MM.1S (cell line): ENCODE results near the gene C1orf50.

ENCODE experiments used
- DNase-seq: peaks from one replicate; pipeline ENCODE4 v3.0.0-alpha.2; 2015
- H2AFZ ChIP-seq: fragments of 300-600 bp; sonication (generic); 2 replicates; pipeline ENCODE4 v1.6.0; 2016; ENCODE audit warnings: antibody characterized with exemption, low read length
- H3F3A ChIP-seq: fragments of 300-600 bp; sonication (generic); 2 replicates; pipeline ENCODE4 v1.6.1; 2016; ENCODE audit warnings: mild to moderate bottlenecking, antibody characterized with exemption, low read length, moderate library complexity, mixed read lengths; ENCODE audit not compliant: insufficient read depth
- H3K27ac ChIP-seq: fragments of 300-600 bp; sonication (generic); 2 replicates; pipeline ENCODE4 v1.5.1; 2016; ENCODE audit warnings: mild to moderate bottlenecking, low read length
- H3K27me3 ChIP-seq: fragments of 300-600 bp; sonication (generic); replicated peaks from 2 replicates; pipeline ENCODE4 v1.6.0; 2016; ENCODE audit warnings: low read length; ENCODE audit not compliant: insufficient read depth
- H3K36me3 ChIP-seq: fragments of 300-600 bp; sonication (generic); replicated peaks from 2 replicates; pipeline ENCODE4 v1.6.1; 2016; ENCODE audit warnings: mild to moderate bottlenecking, low read length, mixed read lengths; ENCODE audit not compliant: insufficient read depth
- H3K4me1 ChIP-seq: fragments of 300-600 bp; sonication (generic); 2 replicates; pipeline ENCODE4 v1.6.1; 2016; ENCODE audit warnings: low read length, mixed read lengths
- H3K4me2 ChIP-seq: fragments of 300-600 bp; sonication (generic); 2 replicates; pipeline ENCODE4 v1.6.0; 2016; ENCODE audit warnings: low read depth, low read length
- H3K4me3 ChIP-seq: fragments of 300-600 bp; sonication (generic); 2 replicates; pipeline ENCODE4 v1.5.1; 2016; ENCODE audit warnings: low read length, mixed read lengths
- H3K79me2 ChIP-seq: fragments of 300-600 bp; sonication (generic); 2 replicates; pipeline ENCODE4 v1.6.1; 2016; ENCODE audit warnings: mixed run types, low read length, mixed read lengths
- H3K9ac ChIP-seq: fragments of 300-600 bp; sonication (generic); 2 replicates; pipeline ENCODE4 v1.6.1; 2016; ENCODE audit warnings: low read length, mixed read lengths
- H3K9me2 ChIP-seq: fragments of 300-600 bp; sonication (generic); replicated peaks from 2 replicates; pipeline ENCODE4 v1.6.1; 2016; ENCODE audit warnings: mild to moderate bottlenecking, low read length, mixed read lengths; ENCODE audit not compliant: insufficient read depth
- H3K9me3 ChIP-seq: fragments of 300-600 bp; sonication (generic); replicated peaks from 2 replicates; pipeline ENCODE4 v1.6.1; 2016; ENCODE audit warnings: mild to moderate bottlenecking, low read length, mixed read lengths; ENCODE audit not compliant: insufficient read depth
- H4K20me1 ChIP-seq: fragments of 300-600 bp; sonication (generic); 2 replicates; pipeline ENCODE4 v1.6.1; 2016; ENCODE audit warnings: mild to moderate bottlenecking, low read length, moderate library complexity, mixed read lengths; ENCODE audit not compliant: insufficient read depth
- EZH2 ChIP-seq: fragments of 300-600 bp; sonication (generic); optimal IDR thresholded peaks from 2 replicates; pipeline ENCODE3; 2017; ENCODE audit warnings: low read depth, mild to moderate bottlenecking, antibody characterized with exemption, low read length, mixed read lengths
- EZH2phosphoT487 ChIP-seq: fragments of 300-600 bp; sonication (generic); IDR thresholded peaks from 2 replicates; pipeline ENCODE4 v1.6.1; 2018; ENCODE audit warnings: antibody characterized with exemption, low read length
- TF ChIP-seq, protein P1 (sequence below): fragments of 300-600 bp; sonication (generic); IDR thresholded peaks from 2 replicates; pipeline ENCODE4 v1.5.1; 2016; ENCODE audit warnings: antibody characterized with exemption, low read length, mixed read lengths

The C1orf50 gene

DNA sequence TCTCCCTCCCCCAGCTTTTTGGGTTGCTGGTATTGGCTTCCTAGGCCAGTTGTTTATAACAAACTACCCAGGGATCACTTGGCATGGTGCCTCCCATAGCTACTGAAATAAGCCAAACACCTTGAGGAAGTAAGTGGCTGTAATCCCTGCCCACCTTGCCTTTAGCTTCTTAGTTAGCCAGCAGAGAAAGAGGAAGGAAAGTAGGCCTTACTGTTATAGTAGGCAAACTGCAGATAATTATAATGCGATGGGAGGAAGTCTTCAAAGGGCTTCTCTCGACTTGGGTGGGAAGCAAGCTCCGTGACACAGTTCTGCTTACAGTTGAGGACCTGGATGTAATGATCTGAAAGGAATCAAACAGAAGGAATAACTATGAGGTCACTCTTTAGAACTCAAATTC, 8.4 kb upstream of the C1orf50 start:
- H3K4me1 ChIP-seq = no peaks in the 10 kb centered on the region
- H3K27ac ChIP-seq = no peak overlapping the region
- no peaks in the 10 kb centered on the region for H4K20me1 ChIP-seq
- no peak overlapping the region for H3K9ac ChIP-seq
- no peak overlapping the region for H2AFZ ChIP-seq
- H3K79me2 ChIP-seq = no peaks in the 10 kb centered on the region
- no peaks in the 10 kb centered on the region for H3K36me3 ChIP-seq
- no peaks in the 10 kb centered on the region for H3K9me2 ChIP-seq
- no peak overlapping the region for H3K4me2 ChIP-seq
- no peaks in the 10 kb centered on the region for H3K27me3 ChIP-seq
- DNase-seq = no peak
- no peak overlapping the region for H3K4me3 ChIP-seq
- H3K9me3 ChIP-seq = no peaks in the 10 kb centered on the region
- no peak for TF ChIP-seq EZH2
- no peaks in the 10 kb centered on the region for H3F3A ChIP-seq

DNA sequence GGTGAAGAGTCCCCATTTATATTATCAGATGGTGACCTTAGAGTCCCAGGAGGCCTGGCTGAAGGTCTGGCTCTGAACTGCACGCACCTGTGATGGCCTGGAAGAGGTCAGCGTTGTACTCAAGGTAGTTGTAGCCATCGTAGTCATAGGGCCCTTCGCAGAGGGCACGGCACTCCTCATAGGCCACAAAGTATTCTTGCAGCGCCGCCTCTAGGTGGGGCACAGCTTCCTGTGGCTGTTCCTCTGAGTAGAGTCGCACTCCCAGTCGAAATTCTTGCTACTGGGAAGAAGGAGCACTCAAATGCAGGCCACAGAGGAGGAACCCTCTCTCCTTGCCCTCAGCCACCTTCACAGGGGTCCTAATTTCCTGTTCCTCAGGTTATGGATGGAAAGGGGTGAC, 7.9 kb upstream of the C1orf50 start:
- Histone ChIP-seq H3K79me2 (no peaks in the 10 kb centered on the region), H3K27ac (no peak overlapping the region), H3K9me3 (no peaks in the 10 kb centered on the region), H3K4me3 (no peak overlapping the region), H3K4me1 (no peaks in the 10 kb centered on the region), H3K9ac (no peak overlapping the region), H4K20me1 (no peaks in the 10 kb centered on the region), H3K4me2 (no peak overlapping the region), H2AFZ (no peak overlapping the region), H3K27me3 (no peaks in the 10 kb centered on the region), H3F3A (no peaks in the 10 kb centered on the region), H3K9me2 (no peaks in the 10 kb centered on the region), H3K36me3 (no peaks in the 10 kb centered on the region)
- no peak for DNase-seq
- TF ChIP-seq EZH2 (no peak), EZH2phosphoT487 (no peak)
- TF ChIP-seq, protein P1, sequence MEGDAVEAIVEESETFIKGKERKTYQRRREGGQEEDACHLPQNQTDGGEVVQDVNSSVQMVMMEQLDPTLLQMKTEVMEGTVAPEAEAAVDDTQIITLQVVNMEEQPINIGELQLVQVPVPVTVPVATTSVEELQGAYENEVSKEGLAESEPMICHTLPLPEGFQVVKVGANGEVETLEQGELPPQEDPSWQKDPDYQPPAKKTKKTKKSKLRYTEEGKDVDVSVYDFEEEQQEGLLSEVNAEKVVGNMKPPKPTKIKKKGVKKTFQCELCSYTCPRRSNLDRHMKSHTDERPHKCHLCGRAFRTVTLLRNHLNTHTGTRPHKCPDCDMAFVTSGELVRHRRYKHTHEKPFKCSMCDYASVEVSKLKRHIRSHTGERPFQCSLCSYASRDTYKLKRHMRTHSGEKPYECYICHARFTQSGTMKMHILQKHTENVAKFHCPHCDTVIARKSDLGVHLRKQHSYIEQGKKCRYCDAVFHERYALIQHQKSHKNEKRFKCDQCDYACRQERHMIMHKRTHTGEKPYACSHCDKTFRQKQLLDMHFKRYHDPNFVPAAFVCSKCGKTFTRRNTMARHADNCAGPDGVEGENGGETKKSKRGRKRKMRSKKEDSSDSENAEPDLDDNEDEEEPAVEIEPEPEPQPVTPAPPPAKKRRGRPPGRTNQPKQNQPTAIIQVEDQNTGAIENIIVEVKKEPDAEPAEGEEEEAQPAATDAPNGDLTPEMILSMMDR = no peak

DNA sequence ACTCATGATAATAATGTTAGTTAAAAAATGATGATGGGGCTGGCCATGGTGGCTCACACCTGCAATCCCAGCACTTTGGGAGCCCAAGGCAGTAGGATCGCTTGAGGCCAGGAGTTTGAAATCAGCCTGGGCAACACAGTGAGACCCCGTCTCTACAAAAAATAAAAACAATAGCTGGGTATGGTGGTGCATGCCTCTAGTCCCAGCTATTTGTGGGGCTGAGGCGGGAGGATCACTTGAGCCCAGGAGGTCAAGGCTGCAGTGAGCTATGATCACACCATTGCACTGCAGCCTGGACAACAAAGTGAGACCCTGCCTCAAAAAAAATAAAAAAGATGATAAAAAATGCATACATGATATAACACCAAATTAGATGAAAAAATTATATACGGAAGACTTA, 5.5 kb upstream of the C1orf50 start:
- Histone ChIP-seq H4K20me1 (no peaks in the 10 kb centered on the region), H3K4me1 (peaks cover 7% of the 10 kb centered on the region)
- TF ChIP-seq, protein P1 = no peak
- no peak for TF ChIP-seq EZH2phosphoT487
- TF ChIP-seq EZH2 = no peak

DNA sequence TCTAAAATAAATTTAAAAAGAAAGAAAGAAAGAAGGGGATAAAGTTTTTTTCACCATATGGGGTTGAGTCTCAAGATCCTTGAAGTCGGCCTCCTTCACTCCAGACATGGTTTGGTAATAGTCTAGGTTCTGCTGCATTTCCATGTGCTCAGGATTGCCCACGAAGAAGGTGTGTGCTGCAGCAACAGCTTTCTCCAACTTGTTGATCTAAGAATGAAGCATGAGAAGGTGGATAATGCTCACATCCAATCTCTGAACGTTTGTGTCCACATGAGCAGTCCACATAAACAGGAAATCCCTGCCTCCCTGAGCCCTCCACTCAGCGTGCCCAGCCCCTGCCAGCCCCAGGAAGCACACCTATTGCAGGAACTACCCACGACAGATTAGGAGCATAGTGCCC, 4.8 kb upstream of the C1orf50 start:
- no peak overlapping the region for H3K4me3 ChIP-seq
- no peaks in the 10 kb centered on the region for H3K9me2 ChIP-seq
- H3K79me2 ChIP-seq = peaks cover 17% of the 10 kb centered on the region
- H2AFZ ChIP-seq = no peak overlapping the region
- no peaks in the 10 kb centered on the region for H3F3A ChIP-seq
- H3K36me3 ChIP-seq = no peaks in the 10 kb centered on the region
- TF ChIP-seq EZH2phosphoT487 (no peak), EZH2 (no peak)
- TF ChIP-seq, protein P1 = no peak
- H3K9ac ChIP-seq = no peak overlapping the region
- peaks cover 7% of the 10 kb centered on the region for H3K4me1 ChIP-seq
- no peak for DNase-seq
- H3K27ac ChIP-seq = no peak overlapping the region
- H4K20me1 ChIP-seq = no peaks in the 10 kb centered on the region
- no peaks in the 10 kb centered on the region for H3K27me3 ChIP-seq
- no peak overlapping the region for H3K4me2 ChIP-seq
- no peaks in the 10 kb centered on the region for H3K9me3 ChIP-seq

More for the DNA sequence above, 5.5 kb upstream of the C1orf50 start:
- no peak overlapping the region for H3K4me3 ChIP-seq
- no peak for DNase-seq
- H3K36me3 ChIP-seq = no peaks in the 10 kb centered on the region
- no peak overlapping the region for H3K9ac ChIP-seq
- H3K27me3 ChIP-seq = no peaks in the 10 kb centered on the region
- no peaks in the 10 kb centered on the region for H3K9me3 ChIP-seq
- peaks cover 14% of the 10 kb centered on the region for H3K79me2 ChIP-seq
- no peaks in the 10 kb centered on the region for H3F3A ChIP-seq
- H2AFZ ChIP-seq = no peak overlapping the region
- no peak overlapping the region for H3K27ac ChIP-seq
- H3K4me2 ChIP-seq = no peak overlapping the region
- no peaks in the 10 kb centered on the region for H3K9me2 ChIP-seq
